ENCODE data around the gene EPHA3. TPM values are rescaled to one million over a fixed set of nuclear protein-coding genes. Genes with fewer than 3 reads are reported as not detected.

The EPHA3 gene
- total RNA-seq, 1 donor = 10.9 TPM

- Histone ChIP-seq H3K27me3 (ENCODE audit: insufficient read depth, low read length) (no peaks in the 10 kb centered on the region), H3K4me1 (ENCODE audit: insufficient read depth, low read length) (no peaks in the 10 kb centered on the region), H3K4me3 (ENCODE audit: insufficient read depth, low read length) (no peak overlapping the region), H2AFZ (ENCODE audit: low read length) (no peak overlapping the region), H3K36me3 (ENCODE audit: insufficient read depth, low read length) (no peaks in the 10 kb centered on the region), H3K79me2 (ENCODE audit: insufficient read depth, low read length) (no peaks in the 10 kb centered on the region), H3K4me2 (ENCODE audit: insufficient read depth, low read length) (no peak overlapping the region), H3K27ac (ENCODE audit: low read depth, low read length) (no peak overlapping the region), H3K9me3 (ENCODE audit: low read depth, low read length) (no peaks in the 10 kb centered on the region), H4K20me1 (ENCODE audit: insufficient read depth, low read length) (no peaks in the 10 kb centered on the region)
- no peak for DNase-seq (ENCODE audit: insufficient read length, low spot score, missing footprints)
- no peak for TF ChIP-seq CTCF (IDR thresholded peaks at IDR 0.05; ENCODE audit: extremely low read depth, low read depth, low read length)
These were observed 246.0 kb downstream of the EPHA3 start for GRCh38 chr3:89353465-89353864.

- Histone ChIP-seq H3K27ac (ENCODE audit: low read depth, low read length) (no peak overlapping the region), H3K79me2 (ENCODE audit: insufficient read depth, low read length) (no peaks in the 10 kb centered on the region), H3K4me3 (ENCODE audit: insufficient read depth, low read length) (no peak overlapping the region), H2AFZ (ENCODE audit: low read length) (no peak overlapping the region), H4K20me1 (ENCODE audit: insufficient read depth, low read length) (no peaks in the 10 kb centered on the region), H3K27me3 (ENCODE audit: insufficient read depth, low read length) (no peaks in the 10 kb centered on the region), H3K36me3 (ENCODE audit: insufficient read depth, low read length) (no peaks in the 10 kb centered on the region), H3K4me2 (ENCODE audit: insufficient read depth, low read length) (no peak overlapping the region), H3K9me3 (ENCODE audit: low read depth, low read length) (no peaks in the 10 kb centered on the region), H3K4me1 (ENCODE audit: insufficient read depth, low read length) (no peaks in the 10 kb centered on the region)
- no peak for DNase-seq (ENCODE audit: insufficient read length, low spot score, missing footprints)
- no peak for TF ChIP-seq CTCF (IDR thresholded peaks at IDR 0.05; ENCODE audit: extremely low read depth, low read depth, low read length)
These were observed 250.9 kb downstream of the EPHA3 start for GRCh38 chr3:89358281-89358680.

- Histone ChIP-seq H3K27me3 (ENCODE audit: insufficient read depth, low read length) (no peaks in the 10 kb centered on the region), H3K79me2 (ENCODE audit: insufficient read depth, low read length) (no peaks in the 10 kb centered on the region), H4K20me1 (ENCODE audit: insufficient read depth, low read length) (no peaks in the 10 kb centered on the region), H3K9me3 (ENCODE audit: low read depth, low read length) (no peaks in the 10 kb centered on the region), H3K4me2 (ENCODE audit: insufficient read depth, low read length) (no peak overlapping the region), H3K4me1 (ENCODE audit: insufficient read depth, low read length) (no peaks in the 10 kb centered on the region), H3K4me3 (ENCODE audit: insufficient read depth, low read length) (no peak overlapping the region), H2AFZ (ENCODE audit: low read length) (no peak overlapping the region), H3K36me3 (ENCODE audit: insufficient read depth, low read length) (no peaks in the 10 kb centered on the region), H3K27ac (ENCODE audit: low read depth, low read length) (no peak overlapping the region)
- TF ChIP-seq CTCF (IDR thresholded peaks at IDR 0.05; ENCODE audit: extremely low read depth, low read depth, low read length) = no peak
- DNase-seq (ENCODE audit: insufficient read length, low spot score, missing footprints) = no peak
These were observed 252.7 kb downstream of the EPHA3 start for GRCh38 chr3:89360156-89360555.

- no peak overlapping the region for H3K4me2 ChIP-seq (ENCODE audit: insufficient read depth, low read length)
- H3K79me2 ChIP-seq (ENCODE audit: insufficient read depth, low read length) = no peaks in the 10 kb centered on the region
- H3K9me3 ChIP-seq (ENCODE audit: low read depth, low read length) = no peaks in the 10 kb centered on the region
- no peak for DNase-seq (ENCODE audit: insufficient read length, low spot score, missing footprints)
- H3K36me3 ChIP-seq (ENCODE audit: insufficient read depth, low read length) = no peaks in the 10 kb centered on the region
- no peak overlapping the region for H3K27ac ChIP-seq (ENCODE audit: low read depth, low read length)
- no peaks in the 10 kb centered on the region for H4K20me1 ChIP-seq (ENCODE audit: insufficient read depth, low read length)
- no peaks in the 10 kb centered on the region for H3K4me1 ChIP-seq (ENCODE audit: insufficient read depth, low read length)
- H3K27me3 ChIP-seq (ENCODE audit: insufficient read depth, low read length) = no peaks in the 10 kb centered on the region
- no peak for TF ChIP-seq CTCF (IDR thresholded peaks at IDR 0.05; ENCODE audit: extremely low read depth, low read depth, low read length)
- no peak overlapping the region for H3K4me3 ChIP-seq (ENCODE audit: insufficient read depth, low read length)
- no peak overlapping the region for H2AFZ ChIP-seq (ENCODE audit: low read length)
These were observed 255.1 kb downstream of the EPHA3 start for GRCh38 chr3:89362496-89362895.

Data from osteoblast (primary cell).